ENCODE measurements around the gene CALML3. TPM values are rescaled to one million over a fixed set of nuclear protein-coding genes. Genes with fewer than 3 reads are reported as not detected.

Gene CALML3
- total RNA-seq, 5 donors from 2014 or later (not counting 1 experiment from before 2014, with no cell fraction given) = not detected

- Mint-ChIP-seq H3K27me3 (peaks cover 0 to 3% of the 10 kb centered on the region in 2 donors), H3K4me1 (peaks cover 30 to 39% (median 38%) of the 10 kb centered on the region in 3 donors), H3K9me3 (no peaks in the 10 kb centered on the region), H3K27ac (peak overlapping the region in 1 of 2 donors; percentile 84), H3K4me3 (peak overlapping the region in 2 of 3 donors; percentile 32 to 72), H3K36me3 (no peaks in the 10 kb centered on the region)
- H3K4me1 ChIP-seq (ENCODE audit: control insufficient read depth in 1 of 2, extremely low read depth in 1 of 2, insufficient read depth in 2 of 2, low read length in 2 of 2) = peaks cover 23 to 44% of the 10 kb centered on the region in 2 experiments
- H3K9me3 ChIP-seq = no peaks in the 10 kb centered on the region
- H3K36me3 ChIP-seq (ENCODE audit: control insufficient read depth in 2 of 2, extremely low read depth in 1 of 2, insufficient read depth in 1 of 2, low read length in 1 of 2) = no peaks in the 10 kb centered on the region
- POLR2A ChIA-PET = no interaction called here
- H3K4me3 ChIP-seq (ENCODE audit: control insufficient read depth in 1 of 2, extremely low read depth in 1 of 2, low read length in 1 of 2) = no peak overlapping the region
- DNase-seq = peak in 1 of 35 experiments; percentile 15
- CTCF ChIA-PET = no interaction called here
- no peak overlapping the region for H3K27ac ChIP-seq (ENCODE audit: low read length)
- peak in 1 of 4 experiments; percentile 26 for ATAC-seq (replicated peaks in 1 of 4)
- 72% methylated on average over 12 of the region's 17 CpGs for WGBS (ENCODE audit: insufficient coverage)
- H3K27me3 ChIP-seq (replicated peaks in 1 of 2; ENCODE audit: control insufficient read depth in 2 of 2, extremely low read depth in 1 of 2, insufficient read depth in 2 of 2, low read length in 1 of 2) = peaks cover 0 to 20% of the 10 kb centered on the region in 2 experiments
These were observed 28.8 kb downstream of the CALML3 start for GRCh38 chr10:5553400-5554170.

GRCh38 chr10:5555021-5555510 is 30.3 kb downstream of the CALML3 start:
- CTCF ChIA-PET = no interaction called here

GRCh38 chr10:5555881-5556280 is 31.1 kb downstream of the CALML3 start:
- Mint-ChIP-seq H3K36me3 (no peaks in the 10 kb centered on the region), H3K4me3 (no peak overlapping the region), H3K9me3 (no peaks in the 10 kb centered on the region), H3K27ac (no peak overlapping the region), H3K27me3 (peaks cover 0 to 6% of the 10 kb centered on the region in 2 donors), H3K4me1 (peaks cover 25 to 40% (median 30%) of the 10 kb centered on the region in 3 donors)
- CTCF ChIA-PET = no interaction called here
- no peak overlapping the region for H3K4me3 ChIP-seq (ENCODE audit: control insufficient read depth in 1 of 2, extremely low read depth in 1 of 2, low read length in 1 of 2)
- no peaks in the 10 kb centered on the region for H3K9me3 ChIP-seq
- 80% methylated on average over 5 of the region's 5 CpGs for WGBS (ENCODE audit: insufficient coverage)
- POLR2A ChIA-PET = no interaction called here
- H3K4me1 ChIP-seq (ENCODE audit: control insufficient read depth in 1 of 2, extremely low read depth in 1 of 2, insufficient read depth in 2 of 2, low read length in 2 of 2) = peaks cover 15 to 33% of the 10 kb centered on the region in 2 experiments
- ATAC-seq (replicated peaks in 1 of 4) = no peak
- no peak overlapping the region for H3K27ac ChIP-seq (ENCODE audit: low read length)
- no peak for DNase-seq
- H3K36me3 ChIP-seq (ENCODE audit: control insufficient read depth in 2 of 2, extremely low read depth in 1 of 2, insufficient read depth in 1 of 2, low read length in 1 of 2) = no peaks in the 10 kb centered on the region
- H3K27me3 ChIP-seq (replicated peaks in 1 of 2; ENCODE audit: control insufficient read depth in 2 of 2, extremely low read depth in 1 of 2, insufficient read depth in 2 of 2, low read length in 1 of 2) = peaks cover 0 to 21% of the 10 kb centered on the region in 2 experiments

More at GRCh38 chr10:5555021-5555510, 30.3 kb downstream of the CALML3 start:
- H3K27ac Mint-ChIP-seq = no peak overlapping the region
- H3K4me3 Mint-ChIP-seq = no peak overlapping the region
- Histone ChIP-seq H3K9me3 (no peaks in the 10 kb centered on the region), H3K36me3 (ENCODE audit: control insufficient read depth in 2 of 2, extremely low read depth in 1 of 2, insufficient read depth in 1 of 2, low read length in 1 of 2) (no peaks in the 10 kb centered on the region), H3K27me3 (replicated peaks in 1 of 2; ENCODE audit: control insufficient read depth in 2 of 2, extremely low read depth in 1 of 2, insufficient read depth in 2 of 2, low read length in 1 of 2) (peaks cover 0 to 21% of the 10 kb centered on the region in 2 experiments), H3K4me1 (ENCODE audit: control insufficient read depth in 1 of 2, extremely low read depth in 1 of 2, insufficient read depth in 2 of 2, low read length in 2 of 2) (peaks cover 15 to 33% of the 10 kb centered on the region in 2 experiments), H3K27ac (ENCODE audit: low read length) (no peak overlapping the region), H3K4me3 (ENCODE audit: control insufficient read depth in 1 of 2, extremely low read depth in 1 of 2, low read length in 1 of 2) (no peak overlapping the region)
- no peak for DNase-seq
- H3K4me1 Mint-ChIP-seq = peaks cover 30 to 42% (median 37%) of the 10 kb centered on the region in 3 donors
- H3K27me3 Mint-ChIP-seq = peaks cover 0 to 3% of the 10 kb centered on the region in 2 donors
- no peak for ATAC-seq (replicated peaks in 1 of 4)
- H3K9me3 Mint-ChIP-seq = no peaks in the 10 kb centered on the region
- POLR2A ChIA-PET = no interaction called here
- WGBS (ENCODE audit: insufficient coverage) = 90% methylated on average over 18 of the region's 19 CpGs
- no peaks in the 10 kb centered on the region for H3K36me3 Mint-ChIP-seq

GRCh38 chr10:5556576-5556975 is 31.8 kb downstream of the CALML3 start:
- peaks cover 20 to 33% (median 25%) of the 10 kb centered on the region in 3 donors for H3K4me1 Mint-ChIP-seq
- H3K4me1 ChIP-seq (ENCODE audit: control insufficient read depth in 1 of 2, extremely low read depth in 1 of 2, insufficient read depth in 2 of 2, low read length in 2 of 2) = peaks cover 15 to 29% of the 10 kb centered on the region in 2 experiments
- H3K9me3 Mint-ChIP-seq = no peaks in the 10 kb centered on the region
- no peak overlapping the region for H3K27ac ChIP-seq (ENCODE audit: low read length)
- no peaks in the 10 kb centered on the region for H3K9me3 ChIP-seq
- H3K27ac Mint-ChIP-seq = no peak overlapping the region
- WGBS (ENCODE audit: insufficient coverage) = 86% methylated on average over 9 of the region's 11 CpGs
- no peak overlapping the region for H3K4me3 Mint-ChIP-seq
- no peak for ATAC-seq (replicated peaks in 1 of 4)
- peaks cover 0 to 25% of the 10 kb centered on the region in 2 experiments for H3K27me3 ChIP-seq (replicated peaks in 1 of 2; ENCODE audit: control insufficient read depth in 2 of 2, extremely low read depth in 1 of 2, insufficient read depth in 2 of 2, low read length in 1 of 2)
- ChIA-PET CTCF (no interaction called here), POLR2A (no interaction called here)
- H3K36me3 ChIP-seq (ENCODE audit: control insufficient read depth in 2 of 2, extremely low read depth in 1 of 2, insufficient read depth in 1 of 2, low read length in 1 of 2) = no peaks in the 10 kb centered on the region
- H3K36me3 Mint-ChIP-seq = no peaks in the 10 kb centered on the region
- no peak overlapping the region for H3K4me3 ChIP-seq (ENCODE audit: control insufficient read depth in 1 of 2, extremely low read depth in 1 of 2, low read length in 1 of 2)
- DNase-seq = no peak
- H3K27me3 Mint-ChIP-seq = peaks cover 0 to 6% of the 10 kb centered on the region in 2 donors

GRCh38 chr10:5557040-5557721 is 32.4 kb downstream of the CALML3 start:
- CTCF ChIA-PET = no interaction called here
- ATAC-seq (replicated peaks in 1 of 4) = no peak
- 86% methylated on average over 12 of the region's 19 CpGs for WGBS (ENCODE audit: insufficient coverage)

More at GRCh38 chr10:5557040-5557721, 32.4 kb downstream of the CALML3 start:
- Histone ChIP-seq H3K9me3 (no peaks in the 10 kb centered on the region), H3K36me3 (ENCODE audit: control insufficient read depth in 2 of 2, extremely low read depth in 1 of 2, insufficient read depth in 1 of 2, low read length in 1 of 2) (no peaks in the 10 kb centered on the region), H3K4me3 (ENCODE audit: control insufficient read depth in 1 of 2, extremely low read depth in 1 of 2, low read length in 1 of 2) (no peak overlapping the region), H3K27me3 (replicated peaks in 1 of 2; ENCODE audit: control insufficient read depth in 2 of 2, extremely low read depth in 1 of 2, insufficient read depth in 2 of 2, low read length in 1 of 2) (peaks cover 0 to 25% of the 10 kb centered on the region in 2 experiments), H3K27ac (ENCODE audit: low read length) (no peak overlapping the region), H3K4me1 (ENCODE audit: control insufficient read depth in 1 of 2, extremely low read depth in 1 of 2, insufficient read depth in 2 of 2, low read length in 2 of 2) (peaks cover 14 to 24% of the 10 kb centered on the region in 2 experiments)
- Mint-ChIP-seq H3K27ac (no peak overlapping the region), H3K9me3 (no peaks in the 10 kb centered on the region), H3K4me3 (no peak overlapping the region), H3K27me3 (peaks cover 0 to 8% of the 10 kb centered on the region in 2 donors), H3K4me1 (peaks cover 14 to 27% (median 19%) of the 10 kb centered on the region in 3 donors), H3K36me3 (no peaks in the 10 kb centered on the region)
- DNase-seq = no peak
- POLR2A ChIA-PET = no interaction called here

Data from T-cell (primary cell).